22Rv1 (cell line): Measurements from ENCODE around the gene GPR108.

ENCODE experiments used
- H3K27ac ChIP-seq: fragments of 450-650 bp; 2 replicates; pipeline ENCODE4 v1.5.1; 2017
- ZFX ChIP-seq: fragments of 450-650 bp; IDR thresholded peaks from 2 replicates; pipeline ENCODE4 v1.6.1; 2017; ENCODE audit warnings: antibody characterized with exemption, borderline replicate concordance
- TF ChIP-seq, protein P1 (sequence below): fragments of 450-650 bp; IDR thresholded peaks from 2 replicates; pipeline ENCODE4 v1.5.1; 2017; ENCODE audit warnings: mild to moderate bottlenecking

Gene GPR108

DNA sequence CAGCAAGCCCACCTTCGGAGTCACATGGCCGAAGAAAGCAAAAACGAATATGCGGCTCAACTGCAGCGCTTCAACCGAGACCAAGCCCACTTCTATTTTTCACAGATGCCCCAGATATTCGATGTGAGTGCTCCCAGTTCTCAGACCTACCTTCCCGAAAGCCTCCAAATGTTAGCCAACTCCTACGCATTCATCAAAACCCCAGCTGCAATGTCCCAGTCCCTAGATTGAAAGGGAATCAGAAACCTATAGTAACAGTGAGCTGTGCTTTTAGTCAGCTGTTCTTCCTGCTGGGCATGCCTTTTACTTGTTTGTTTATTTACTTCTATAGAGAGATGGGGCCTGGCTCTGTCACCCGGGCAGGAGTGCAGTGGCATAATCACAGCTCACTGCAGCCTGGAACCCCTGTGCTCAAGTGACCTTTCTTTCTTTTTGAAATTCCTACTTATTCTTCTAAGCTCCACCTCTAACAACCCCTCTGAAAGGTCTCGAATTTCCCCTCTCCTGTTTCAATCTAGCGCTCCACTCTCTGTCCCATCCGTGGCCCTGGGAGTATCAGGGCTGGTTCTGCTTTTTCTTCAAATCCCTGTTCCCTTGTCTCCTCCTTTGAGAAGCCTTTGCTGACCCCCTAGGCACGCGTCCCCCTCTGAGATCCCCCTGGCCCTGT, 6.5 kb upstream of the GPR108 start:
- H3K27ac ChIP-seq: no peak overlapping the region

DNA sequence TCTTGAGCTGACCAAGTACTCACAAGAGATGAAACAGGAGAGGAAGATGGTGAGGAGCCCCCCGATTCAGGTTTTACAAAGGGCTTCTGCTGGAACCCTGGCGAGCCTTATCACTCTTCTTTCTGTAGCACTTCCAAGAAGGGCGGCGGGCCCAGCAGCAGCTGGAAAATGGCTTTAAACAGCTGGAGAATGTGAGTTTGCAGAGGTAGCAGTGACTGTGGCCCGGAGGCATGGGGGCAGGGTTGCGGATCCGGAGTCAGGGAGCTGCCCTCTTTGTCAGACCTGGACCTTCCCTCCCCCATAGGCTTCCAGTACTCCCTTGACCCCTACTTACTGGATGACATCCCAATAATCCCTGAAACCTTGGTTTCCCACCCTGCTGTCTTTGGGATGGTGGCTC, 5.7 kb upstream of the GPR108 start:
- no peak overlapping the region for H3K27ac ChIP-seq
- TF ChIP-seq ZFX: no peak
- TF ChIP-seq, protein P1, sequence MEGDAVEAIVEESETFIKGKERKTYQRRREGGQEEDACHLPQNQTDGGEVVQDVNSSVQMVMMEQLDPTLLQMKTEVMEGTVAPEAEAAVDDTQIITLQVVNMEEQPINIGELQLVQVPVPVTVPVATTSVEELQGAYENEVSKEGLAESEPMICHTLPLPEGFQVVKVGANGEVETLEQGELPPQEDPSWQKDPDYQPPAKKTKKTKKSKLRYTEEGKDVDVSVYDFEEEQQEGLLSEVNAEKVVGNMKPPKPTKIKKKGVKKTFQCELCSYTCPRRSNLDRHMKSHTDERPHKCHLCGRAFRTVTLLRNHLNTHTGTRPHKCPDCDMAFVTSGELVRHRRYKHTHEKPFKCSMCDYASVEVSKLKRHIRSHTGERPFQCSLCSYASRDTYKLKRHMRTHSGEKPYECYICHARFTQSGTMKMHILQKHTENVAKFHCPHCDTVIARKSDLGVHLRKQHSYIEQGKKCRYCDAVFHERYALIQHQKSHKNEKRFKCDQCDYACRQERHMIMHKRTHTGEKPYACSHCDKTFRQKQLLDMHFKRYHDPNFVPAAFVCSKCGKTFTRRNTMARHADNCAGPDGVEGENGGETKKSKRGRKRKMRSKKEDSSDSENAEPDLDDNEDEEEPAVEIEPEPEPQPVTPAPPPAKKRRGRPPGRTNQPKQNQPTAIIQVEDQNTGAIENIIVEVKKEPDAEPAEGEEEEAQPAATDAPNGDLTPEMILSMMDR: no peak

More for the DNA sequence above, 6.5 kb upstream of the GPR108 start:
- TF ChIP-seq, protein P1: no peak
- no peak for TF ChIP-seq ZFX

DNA sequence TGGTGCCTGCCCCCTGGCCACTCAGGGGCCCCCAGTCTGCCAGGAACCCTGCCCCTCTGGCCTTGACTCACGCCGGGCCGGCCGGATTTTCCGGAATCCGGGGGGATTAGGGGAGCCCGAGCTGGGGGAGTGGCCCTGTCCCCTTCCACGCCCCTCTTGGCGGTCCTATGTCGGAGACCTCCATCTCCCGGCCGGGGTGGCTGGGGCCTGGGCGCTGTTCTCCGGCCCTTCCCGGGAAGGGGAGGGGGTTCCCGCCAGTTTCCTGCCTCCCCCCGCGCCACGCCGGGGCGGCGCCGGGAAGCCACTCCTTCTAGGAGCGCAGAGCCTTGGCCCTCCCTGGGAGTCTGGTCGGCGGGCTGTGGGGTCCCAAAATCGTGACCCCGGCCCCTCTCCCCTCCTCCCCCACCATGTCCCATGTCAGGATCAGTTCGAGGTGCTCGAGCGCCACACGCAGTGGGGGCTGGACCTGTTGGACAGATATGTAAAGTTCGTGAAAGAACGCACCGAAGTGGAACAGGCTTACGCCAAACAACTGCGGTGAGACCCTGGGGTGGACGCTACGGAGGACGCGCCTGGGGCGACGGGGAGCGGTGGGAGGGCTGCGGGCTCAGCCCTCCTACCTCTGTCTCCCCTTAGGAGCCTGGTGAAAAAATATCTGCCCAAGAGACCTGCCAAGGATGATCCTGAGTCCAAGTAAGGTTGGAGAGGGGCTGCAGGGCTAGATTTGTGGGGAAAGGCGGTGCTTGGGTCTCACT, 3.4 kb upstream of the GPR108 start:
- TF ChIP-seq ZFX: no peak
- TF ChIP-seq, protein P1: no peak
- H3K27ac ChIP-seq: no peak overlapping the region

DNA sequence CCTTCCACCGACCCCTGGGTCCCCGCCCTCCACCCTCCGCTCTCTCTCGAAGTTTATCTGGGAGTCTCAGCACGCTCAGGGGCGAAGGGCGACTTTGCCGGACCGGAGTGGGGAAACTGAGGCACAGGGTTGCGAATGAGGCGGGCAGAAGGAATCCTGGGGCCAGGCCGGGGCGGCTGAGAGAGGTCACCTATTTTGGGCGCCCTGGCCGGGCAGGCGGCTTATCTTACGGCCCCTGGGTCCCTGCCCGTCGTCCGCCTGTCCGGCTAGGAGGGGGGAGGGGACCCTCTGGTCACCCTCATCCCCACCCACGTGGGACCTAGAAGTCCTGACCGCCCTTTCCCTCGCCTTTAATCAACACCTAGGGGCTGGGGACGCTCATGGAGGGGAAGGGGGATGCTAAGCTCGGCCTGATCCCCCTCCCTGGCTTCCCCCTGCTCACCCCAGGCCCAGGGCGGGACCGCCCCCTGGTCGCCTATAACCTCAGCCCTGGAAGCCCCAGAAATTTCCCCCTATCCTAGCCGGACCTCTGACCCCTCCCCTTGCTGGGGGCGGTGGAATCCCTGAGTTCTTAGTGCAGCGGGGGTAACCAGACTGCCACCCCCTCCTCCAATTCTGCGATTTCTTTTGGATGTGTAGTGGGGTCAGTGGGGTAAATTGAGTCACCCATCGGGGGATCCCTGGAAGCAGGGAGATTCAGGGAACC, 2.7 kb upstream of the GPR108 start:
- H3K27ac ChIP-seq: no peak overlapping the region
- no peak for TF ChIP-seq ZFX
- TF ChIP-seq, protein P1: no peak

DNA sequence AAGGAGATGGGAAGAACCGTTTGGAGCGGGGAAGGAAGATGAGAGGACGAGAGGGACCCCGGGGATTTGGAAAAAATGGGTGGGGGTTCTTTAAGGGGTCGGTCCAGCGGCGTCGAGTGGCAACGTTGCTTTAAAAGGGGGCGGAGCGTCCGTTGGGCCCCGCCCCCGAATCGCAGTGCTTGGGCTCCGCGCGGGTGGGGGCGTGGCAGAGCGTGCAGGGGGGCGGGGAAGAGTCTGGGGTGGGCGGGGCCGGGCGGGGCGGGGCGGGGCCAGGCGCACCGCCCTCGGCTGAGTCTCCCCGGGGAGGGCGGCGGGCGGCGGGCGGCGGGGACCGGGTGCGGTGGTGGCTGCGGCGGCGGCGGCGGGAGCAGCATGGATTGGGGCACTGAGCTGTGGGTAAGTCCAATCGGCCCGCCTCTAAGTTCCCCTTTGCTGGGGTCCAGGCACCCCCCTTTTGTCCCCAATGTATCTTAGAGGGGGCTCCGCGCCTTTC, 2.1 kb upstream of the GPR108 start, which contains the start of gene TRIP10:
TRIP10 (plus strand) TSS at position 291 of the 493 bp plus-strand sequence; CDS start at position 373, 82 bp downstream.
- TF ChIP-seq, protein P1: no peak
- TF ChIP-seq ZFX: no peak
- H3K27ac ChIP-seq: peak within 1 kb of the TSS; percentile 83

DNA sequence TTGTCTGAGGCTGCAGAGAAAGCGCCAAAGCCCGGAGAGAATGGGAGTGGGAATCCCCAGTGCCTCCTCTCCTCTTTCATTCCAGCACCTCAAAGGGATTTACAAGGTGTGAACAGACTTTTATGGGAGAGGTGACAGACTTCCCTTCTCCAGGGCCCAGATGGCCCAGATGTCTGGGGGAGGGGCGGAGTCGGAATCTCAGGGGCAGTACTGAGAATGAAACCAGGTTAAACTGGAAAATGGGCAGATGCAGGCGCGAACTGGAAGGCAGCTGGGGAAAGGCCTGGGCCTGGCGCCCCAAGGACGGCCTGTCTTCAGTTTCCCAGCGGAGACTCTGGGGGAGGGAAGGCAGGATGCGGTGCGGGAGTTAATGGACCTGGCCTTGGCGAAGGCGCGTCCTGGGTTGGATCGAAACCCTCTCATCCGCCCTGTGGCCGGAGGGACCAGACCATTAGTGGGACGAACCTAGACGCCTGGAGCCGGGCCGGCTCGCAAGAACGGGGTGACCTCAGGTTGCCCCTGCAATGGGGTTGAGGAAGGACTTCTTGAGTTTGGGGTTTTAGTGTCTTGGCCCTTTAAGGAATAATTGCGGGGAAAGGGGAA, 1.5 kb upstream of the GPR108 start:
- TF ChIP-seq ZFX: no peak
- TF ChIP-seq, protein P1: peak; percentile 60
- peak overlapping the region; percentile 83 for H3K27ac ChIP-seq
